Ishikawa (cell line): ENCODE data around the gene RHOF.

Experiments used
- CEBPB ChIP-seq: IDR thresholded peaks from 2 replicates; pipeline ENCODE4 v1.6.1; 2012
- EGR1 ChIP-seq: IDR thresholded peaks from 2 replicates; pipeline ENCODE4 v1.6.1; 2012
- EP300 ChIP-seq: IDR thresholded peaks from 2 replicates; pipeline ENCODE4 v1.6.1; 2012; ENCODE audit warnings: borderline replicate concordance
- MAX ChIP-seq: IDR thresholded peaks from 2 replicates; pipeline ENCODE4 v1.6.1; 2012
- RAD21 ChIP-seq: IDR thresholded peaks from 2 replicates; pipeline ENCODE4 v1.6.1; 2012; ENCODE audit warnings: low read depth
- TAF1 ChIP-seq: IDR thresholded peaks from 2 replicates; pipeline ENCODE4 v1.6.1; 2012; ENCODE audit warnings: low read depth, mild to moderate bottlenecking
- USF1 ChIP-seq: IDR thresholded peaks from 2 replicates; pipeline ENCODE4 v1.6.1; 2012
- TF ChIP-seq, protein P1 (sequence below): IDR thresholded peaks from 2 replicates; pipeline ENCODE4 v1.6.1; 2012; ENCODE audit warnings: low read depth, mild to moderate bottlenecking

DNA sequence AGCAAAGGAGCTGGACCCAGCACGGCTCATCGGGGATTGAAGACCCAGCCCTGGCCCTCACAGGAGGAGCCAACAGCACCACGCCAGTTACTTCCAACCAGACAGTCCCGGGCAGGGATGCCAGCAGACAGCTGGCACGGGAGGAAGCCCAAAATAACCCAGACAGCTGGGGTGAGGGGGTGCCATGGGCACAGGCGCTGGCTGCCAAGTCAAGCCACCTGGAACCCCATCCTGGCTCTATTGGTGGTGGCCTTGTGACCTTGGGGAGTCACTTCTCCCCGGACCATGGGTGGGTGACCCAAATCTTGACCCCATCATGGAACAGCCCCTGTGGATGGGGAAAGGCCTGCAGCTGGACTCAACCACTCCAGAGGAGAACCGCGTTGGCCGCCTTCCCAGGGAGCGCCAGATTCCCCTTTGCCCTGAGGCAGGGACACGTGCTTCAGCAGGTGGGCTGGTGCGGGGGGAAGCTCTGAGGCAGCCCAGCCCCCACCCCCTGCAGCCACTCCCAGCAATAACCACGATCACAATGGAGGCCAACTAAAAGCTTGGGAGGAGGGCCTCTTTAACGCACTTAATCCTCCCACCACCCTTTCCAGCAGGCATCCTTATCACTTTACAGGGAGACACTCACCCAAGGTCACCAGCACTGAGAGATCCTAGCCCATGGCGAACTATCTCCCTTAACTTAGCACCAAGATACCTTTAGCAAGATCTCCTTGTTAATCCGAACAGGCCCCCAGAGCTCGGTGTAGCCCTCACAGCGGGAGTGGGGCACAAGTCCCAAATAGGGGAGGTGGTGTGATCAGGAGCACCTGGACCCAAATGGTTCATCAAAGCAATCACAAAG is 4.7 kb upstream of the RHOF start:
- no peak for TF ChIP-seq TAF1
- TF ChIP-seq RAD21 = no peak
- no peak for TF ChIP-seq MAX
- TF ChIP-seq, protein P1, sequence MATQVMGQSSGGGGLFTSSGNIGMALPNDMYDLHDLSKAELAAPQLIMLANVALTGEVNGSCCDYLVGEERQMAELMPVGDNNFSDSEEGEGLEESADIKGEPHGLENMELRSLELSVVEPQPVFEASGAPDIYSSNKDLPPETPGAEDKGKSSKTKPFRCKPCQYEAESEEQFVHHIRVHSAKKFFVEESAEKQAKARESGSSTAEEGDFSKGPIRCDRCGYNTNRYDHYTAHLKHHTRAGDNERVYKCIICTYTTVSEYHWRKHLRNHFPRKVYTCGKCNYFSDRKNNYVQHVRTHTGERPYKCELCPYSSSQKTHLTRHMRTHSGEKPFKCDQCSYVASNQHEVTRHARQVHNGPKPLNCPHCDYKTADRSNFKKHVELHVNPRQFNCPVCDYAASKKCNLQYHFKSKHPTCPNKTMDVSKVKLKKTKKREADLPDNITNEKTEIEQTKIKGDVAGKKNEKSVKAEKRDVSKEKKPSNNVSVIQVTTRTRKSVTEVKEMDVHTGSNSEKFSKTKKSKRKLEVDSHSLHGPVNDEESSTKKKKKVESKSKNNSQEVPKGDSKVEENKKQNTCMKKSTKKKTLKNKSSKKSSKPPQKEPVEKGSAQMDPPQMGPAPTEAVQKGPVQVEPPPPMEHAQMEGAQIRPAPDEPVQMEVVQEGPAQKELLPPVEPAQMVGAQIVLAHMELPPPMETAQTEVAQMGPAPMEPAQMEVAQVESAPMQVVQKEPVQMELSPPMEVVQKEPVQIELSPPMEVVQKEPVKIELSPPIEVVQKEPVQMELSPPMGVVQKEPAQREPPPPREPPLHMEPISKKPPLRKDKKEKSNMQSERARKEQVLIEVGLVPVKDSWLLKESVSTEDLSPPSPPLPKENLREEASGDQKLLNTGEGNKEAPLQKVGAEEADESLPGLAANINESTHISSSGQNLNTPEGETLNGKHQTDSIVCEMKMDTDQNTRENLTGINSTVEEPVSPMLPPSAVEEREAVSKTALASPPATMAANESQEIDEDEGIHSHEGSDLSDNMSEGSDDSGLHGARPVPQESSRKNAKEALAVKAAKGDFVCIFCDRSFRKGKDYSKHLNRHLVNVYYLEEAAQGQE = no peak
- no peak for TF ChIP-seq EGR1
- TF ChIP-seq EP300 = no peak
- no peak for TF ChIP-seq CEBPB
- TF ChIP-seq USF1 = no peak
